ENCODE results near the gene SYNDIG1.

Gene SYNDIG1

DNA sequence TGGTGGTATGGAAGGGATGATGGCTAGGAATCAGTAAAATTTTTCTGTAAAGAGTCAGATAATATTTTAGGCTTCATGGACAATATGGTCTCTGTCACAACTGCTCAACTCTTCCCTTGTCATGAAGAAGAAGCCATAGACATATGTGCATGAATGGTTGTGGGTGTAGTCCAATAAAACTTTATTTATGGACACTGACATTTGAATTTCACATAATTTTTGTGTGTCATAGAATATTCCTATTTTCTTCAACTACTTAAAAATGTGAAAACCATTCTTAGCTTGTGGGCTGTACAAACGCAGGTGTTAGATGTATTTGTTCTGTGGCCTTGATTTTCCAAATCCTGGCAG lies 59.9 kb downstream of the SYNDIG1 start:
- DNase-seq, result no peak

DNA sequence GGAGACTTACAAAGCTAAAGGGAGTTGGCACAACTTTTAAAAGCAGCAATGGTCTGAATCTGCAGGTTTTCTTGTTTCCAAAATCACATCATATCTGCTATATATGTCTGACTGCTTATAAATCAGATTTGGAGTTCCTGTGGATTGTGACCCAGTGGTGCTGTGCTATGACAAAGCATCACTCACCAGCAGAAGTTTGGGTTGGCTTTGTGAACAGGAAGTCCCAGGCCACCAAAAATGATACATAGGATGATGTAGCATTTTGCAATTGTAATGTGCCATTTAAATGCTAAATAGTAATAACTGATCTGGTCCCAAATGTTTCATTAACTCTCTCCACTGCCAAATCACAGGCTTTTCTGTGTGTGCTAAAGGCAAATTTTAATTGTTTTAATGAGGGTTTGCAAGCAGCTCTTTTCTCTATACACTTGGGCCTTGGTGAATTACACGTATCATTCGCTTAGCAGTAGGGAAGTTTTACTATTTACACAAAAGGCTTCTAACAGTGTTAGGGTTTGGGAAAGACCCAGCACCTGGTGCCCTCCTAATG lies 60.8 kb downstream of the SYNDIG1 start:
- no peak for DNase-seq

GRCh38 chr20:24531202-24531601 lies 61.8 kb downstream of the SYNDIG1 start:
- no peak for DNase-seq

- no peak for DNase-seq
Observed at GRCh38 chr20:24531631-24532419, 62.4 kb downstream of the SYNDIG1 start.

DNA sequence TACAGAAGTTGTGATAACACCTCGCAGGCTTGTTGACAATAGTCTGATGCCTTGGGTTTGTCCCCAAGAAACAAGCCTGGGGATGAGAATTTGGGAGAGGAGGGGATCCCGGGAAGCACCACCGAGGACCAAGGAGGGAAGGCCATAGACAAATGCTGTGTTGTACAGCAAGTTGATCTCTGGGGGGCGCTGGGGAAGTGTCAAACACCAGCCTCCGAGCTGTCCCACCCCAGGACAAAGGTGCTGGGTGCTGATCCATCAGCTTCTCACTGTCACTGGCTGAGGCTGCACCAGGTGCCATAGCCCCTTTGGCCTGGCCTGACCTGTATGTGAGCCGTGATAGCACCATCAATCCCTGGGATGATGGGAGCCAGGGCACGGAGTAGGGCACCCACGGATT lies 64.0 kb downstream of the SYNDIG1 start:
- no peak for DNase-seq

DNA sequence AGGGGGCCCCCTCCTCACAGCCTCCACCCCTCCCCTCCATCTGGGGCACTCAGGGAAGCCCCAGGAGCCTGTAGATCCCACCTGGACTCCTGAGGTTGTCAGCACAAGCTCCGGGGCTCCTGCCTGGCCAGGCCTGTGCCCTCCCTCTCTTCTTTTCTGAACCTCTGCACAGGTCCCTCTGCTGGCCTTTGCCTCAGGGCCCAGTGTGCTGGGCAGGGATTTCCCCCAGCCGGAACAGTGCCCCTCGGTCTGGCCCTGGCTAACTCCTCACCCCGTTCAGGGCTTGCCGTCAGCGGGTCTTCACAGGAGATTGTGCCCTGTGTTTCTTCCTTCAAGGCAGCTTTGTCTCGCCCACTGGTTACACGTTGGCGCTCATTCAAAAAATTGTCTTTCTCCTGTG lies 64.9 kb downstream of the SYNDIG1 start:
- no peak for DNase-seq

DNA sequence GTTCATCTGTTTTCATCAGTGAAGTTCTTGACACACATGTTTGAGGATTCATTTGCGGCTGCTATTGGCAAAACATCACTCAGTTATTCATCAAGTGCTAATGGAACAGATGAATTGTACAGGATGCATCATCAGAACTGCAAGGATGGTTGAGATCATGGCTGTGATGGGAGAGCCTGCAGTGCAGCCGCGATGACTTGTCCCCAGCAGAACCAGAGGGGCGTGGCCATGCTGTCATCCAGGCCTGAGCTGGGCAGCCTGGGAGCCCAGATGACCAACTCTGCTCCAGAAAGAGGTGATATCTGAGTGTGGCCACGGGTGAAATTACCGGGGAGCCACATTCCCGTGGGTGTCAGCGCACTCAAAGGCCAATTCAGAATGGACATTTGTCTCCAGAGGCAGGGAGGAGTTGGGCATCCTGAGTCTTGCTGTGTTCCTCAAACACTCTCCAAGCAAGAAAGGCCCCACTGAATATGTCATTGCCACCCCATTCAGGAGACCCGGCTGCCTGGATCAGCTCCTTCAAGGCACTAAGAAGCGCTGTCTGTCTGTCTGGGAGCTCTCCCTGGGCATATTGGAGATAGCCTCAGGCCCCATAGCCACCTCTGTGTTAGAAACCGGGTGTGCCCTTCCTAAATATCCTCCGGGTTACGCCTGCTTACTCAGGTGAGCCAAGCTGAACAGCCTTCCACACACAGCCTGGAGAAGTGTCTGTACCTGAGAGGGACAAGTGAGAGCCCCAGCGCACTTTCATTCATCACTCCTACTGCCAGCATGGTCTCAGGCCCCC lies 66.7 kb downstream of the SYNDIG1 start:
- no peak for DNase-seq

GRCh38 chr20:24537210-24537609 lies 67.8 kb downstream of the SYNDIG1 start:
- no peak for DNase-seq

DNA sequence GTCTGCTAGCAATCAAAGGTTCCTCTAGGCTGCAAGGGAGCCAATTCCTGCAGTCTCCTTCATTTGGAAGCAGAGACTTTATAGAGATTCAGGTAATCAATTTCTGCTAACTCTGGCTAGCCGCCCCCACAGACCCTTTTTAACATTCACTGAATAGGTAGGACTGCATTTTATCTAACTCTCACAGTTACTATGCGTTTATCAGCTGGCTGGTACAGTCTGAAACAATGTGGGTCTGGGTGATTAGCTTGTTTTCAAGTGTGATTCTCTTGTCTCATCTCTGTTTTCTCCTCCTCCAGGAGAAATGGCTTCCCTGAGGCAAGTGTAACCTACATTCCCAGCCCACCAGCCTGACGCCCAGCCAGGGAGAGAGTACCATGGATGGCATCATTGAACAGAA lies 73.3 kb downstream of the SYNDIG1 start:
- DNase-seq, result no peak

- no peak for DNase-seq
Observed at GRCh38 chr20:24543168-24543567, 73.7 kb downstream of the SYNDIG1 start.

DNA sequence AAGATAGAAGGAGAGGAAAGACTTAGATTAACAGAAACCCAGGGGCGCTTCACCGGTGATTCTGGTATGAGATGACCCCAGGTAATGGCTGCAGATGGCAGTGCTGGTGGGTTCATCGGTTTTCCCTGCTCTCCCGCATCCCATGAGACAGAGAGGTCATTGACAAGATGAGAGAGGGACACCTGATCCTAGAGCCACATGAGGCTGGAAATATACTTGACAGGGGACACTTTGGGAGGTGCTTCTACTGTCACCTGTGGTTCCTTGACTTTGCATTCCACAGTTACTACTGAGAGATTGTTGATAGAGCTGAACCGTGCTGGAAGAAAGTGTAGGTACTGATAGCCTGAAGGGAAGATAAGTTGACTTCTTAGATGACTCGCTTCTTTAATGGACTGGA lies 74.3 kb downstream of the SYNDIG1 start:
- DNase-seq, result no peak

DNA sequence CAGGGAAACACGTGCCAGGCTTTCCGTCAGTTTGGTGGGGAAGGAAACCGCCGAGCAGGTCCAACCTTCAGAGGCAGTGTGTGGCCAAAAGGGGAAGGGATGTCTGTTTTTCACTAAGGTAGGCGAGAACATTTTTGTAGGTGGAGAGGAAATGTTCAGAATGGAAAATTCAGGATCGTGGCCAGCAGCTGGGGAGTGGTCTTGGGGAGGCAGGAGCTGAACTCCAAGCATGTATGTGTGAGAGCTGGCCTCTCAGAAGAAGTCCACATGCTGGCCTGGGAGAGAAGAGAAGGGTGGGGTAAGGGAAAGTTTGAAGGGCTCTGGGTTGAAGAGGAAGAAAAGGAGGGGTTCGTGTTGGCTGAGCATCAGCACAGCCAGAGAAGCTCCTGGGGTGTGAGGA lies 74.9 kb downstream of the SYNDIG1 start:
- DNase-seq, result no peak

GRCh38 chr20:24545168-24545567 lies 75.7 kb downstream of the SYNDIG1 start:
- DNase-seq, result no peak

- DNase-seq, result no peak
Observed at GRCh38 chr20:24546232-24546892, 76.9 kb downstream of the SYNDIG1 start.

DNA sequence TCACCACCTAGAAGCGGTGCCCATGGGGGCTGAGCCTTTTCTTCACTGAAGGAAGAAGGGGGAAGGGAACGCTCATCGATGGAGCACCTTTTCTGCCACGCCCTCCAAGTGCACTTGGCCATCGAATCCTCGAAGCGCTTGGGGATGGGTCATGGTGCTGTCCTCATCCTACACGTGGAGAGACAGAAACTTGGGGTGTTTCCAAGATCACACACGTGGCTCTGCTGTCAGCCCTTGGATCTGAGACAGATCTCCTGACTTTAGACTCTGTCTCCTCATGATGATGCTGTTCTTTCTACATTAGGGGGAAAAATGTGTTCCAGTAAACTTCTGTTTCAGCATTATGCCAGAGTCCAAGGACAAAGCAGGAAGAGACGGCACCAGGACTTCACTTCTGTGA lies 78.5 kb downstream of the SYNDIG1 start:
- no peak for DNase-seq

DNA sequence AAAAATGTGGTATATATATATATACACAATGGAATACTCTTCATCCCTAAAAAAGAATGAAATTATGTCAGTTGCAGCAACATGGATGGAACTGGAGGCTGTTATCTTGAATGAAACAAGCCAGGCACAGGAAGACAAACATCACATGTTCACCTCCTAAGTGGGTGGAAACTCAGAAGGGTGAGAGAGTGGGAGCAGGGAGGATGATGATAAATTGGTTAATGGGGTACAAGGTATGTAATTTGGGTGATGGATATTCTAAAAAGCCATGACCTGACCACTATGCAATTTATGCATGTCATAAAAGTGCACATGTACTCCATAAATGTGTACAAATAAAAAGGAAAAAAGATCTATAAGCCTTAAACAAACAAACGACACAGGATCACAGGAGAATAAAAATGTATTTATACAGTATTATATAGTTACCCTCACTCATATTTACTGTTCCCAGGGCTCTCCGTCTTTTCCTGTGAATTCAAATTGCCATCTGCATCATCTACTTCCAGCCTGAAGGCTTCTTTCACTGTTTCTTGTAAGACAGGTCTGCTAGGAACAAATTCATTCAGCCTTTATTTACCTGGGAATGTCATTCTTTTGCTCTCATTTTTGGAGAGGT lies 89.8 kb downstream of the SYNDIG1 start:
- DNase-seq, result no peak

DNA sequence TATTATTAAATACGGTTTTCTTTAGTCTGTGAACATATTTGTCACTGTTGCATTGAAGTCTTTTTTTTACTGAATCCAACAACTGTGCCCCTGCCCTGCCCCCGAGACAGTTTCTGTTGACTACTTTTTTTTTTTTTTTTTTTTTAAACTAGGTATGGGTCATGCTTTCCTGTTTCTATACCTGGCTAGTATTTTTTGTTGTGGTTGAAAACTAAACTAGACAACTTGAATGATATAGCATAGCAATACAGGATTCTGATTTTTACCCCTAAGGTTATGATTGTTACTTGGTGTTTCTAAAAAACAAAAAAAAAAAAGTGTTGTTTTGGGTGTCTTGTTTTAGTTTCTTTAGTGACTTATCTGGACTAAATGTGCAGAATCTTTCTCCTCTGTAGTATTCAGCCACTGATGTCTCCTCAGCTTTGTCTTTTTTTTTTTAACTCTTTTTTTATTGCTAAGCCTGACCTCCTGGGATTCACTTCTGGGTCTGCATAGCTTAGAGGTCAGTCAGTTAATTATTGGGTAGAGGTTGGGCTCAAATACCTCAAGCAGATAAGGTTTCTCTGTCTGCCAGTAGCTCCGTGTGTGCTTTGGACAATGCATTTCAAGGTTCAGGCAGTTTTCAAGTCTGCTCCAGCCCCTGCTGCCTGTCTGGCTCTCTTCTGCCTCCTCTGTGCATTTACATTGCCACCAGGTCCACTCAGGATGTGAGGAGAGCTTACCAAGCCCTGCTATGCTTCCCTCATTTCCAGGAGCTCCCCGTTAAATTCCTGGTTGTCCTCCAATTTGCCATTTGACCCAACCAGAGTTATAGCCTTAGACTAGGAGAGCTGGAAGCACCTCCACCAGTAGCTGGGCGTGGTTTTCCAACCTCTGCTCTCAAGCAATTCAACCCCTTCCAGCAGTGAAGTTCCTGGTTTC lies 91.4 kb downstream of the SYNDIG1 start:
- DNase-seq, result no peak

- no peak for DNase-seq
Observed at GRCh38 chr20:24565835-24566351, 96.5 kb downstream of the SYNDIG1 start.

GRCh38 chr20:24566656-24567055 lies 97.2 kb downstream of the SYNDIG1 start:
- DNase-seq, result no peak

DNA sequence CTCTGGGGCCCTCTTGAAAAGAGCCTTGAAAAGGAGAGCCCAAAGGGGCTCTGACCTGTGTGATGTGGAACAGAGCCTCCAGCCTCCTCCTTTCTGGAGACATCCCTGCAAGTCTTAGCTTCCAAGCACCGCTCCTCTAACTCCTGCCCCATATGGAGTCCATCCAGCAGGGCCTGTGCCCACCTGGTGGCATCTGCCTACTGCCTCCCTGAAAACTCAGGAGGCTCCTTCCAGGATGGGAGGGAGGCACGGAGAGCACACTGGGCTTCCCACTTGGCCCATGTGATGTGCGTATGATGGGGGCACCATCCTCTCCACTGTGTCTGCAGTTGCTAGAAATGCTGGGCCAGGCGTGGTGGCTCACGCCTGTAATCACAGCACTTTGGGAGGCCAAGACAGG lies 98.1 kb downstream of the SYNDIG1 start:
- no peak for DNase-seq

DNA sequence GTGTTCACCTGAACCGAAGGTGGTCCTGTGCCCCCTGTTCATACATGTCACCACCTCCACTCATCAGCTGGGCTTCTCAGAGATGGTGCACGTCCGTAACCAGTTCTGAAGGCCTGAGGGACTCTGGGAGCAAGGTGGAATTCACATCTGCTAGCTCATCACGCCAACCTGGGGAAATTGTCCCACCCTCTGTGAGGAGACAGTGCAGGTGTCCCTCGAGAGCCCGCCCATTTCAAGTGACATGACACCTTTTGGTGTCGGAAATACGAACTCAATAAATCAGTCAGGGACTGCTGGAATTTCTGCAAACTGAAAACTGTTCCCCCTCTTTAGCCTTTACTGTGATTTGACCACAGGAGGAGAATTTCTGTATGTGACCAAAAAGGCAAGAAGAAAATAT lies 99.4 kb downstream of the SYNDIG1 start:
- no peak for DNase-seq

DNA sequence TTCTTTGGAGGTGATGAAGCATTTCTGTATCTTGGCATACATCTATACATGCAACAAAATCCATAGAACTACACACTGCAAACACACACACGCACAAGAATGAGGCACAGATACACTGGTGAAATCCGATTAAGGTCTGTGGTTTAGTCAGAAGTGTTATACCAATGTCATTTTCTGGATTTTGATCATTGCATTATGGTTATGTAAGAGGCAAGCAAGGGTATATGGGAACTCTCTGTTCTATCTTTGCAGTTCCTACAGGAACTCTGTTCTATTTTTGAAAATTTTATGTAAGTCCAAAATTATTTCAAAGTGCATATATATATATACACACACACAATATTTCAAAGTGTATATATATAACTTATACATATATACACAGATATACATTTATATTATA lies 101.7 kb downstream of the SYNDIG1 start:
- DNase-seq, result no peak
